ENCODE measurements around the gene SNX32. TPM values are rescaled to one million over a fixed set of nuclear protein-coding genes. Genes with fewer than 3 reads are reported as not detected.

SNX32 gene
- total and polyA plus RNA-seq, 9 of the 15 experiments (the other 6 are each of a cell fraction or from before 2014, with no cell fraction given): 0.03 TPM; not detected in 7

GRCh38 chr11:65856689-65857499, 23.1 kb downstream of the SNX32 start (continued):
- TF ChIP-seq HNRNPH1 (optimal IDR thresholded peaks at IDR 0.05; ENCODE audit: low read depth, low read length) (no peak), RHOXF2B (CRISPR knock-in tag; conservative IDR thresholded peaks at IDR 0.05) (no peak), SP1 (CRISPR knock-in tag; IDR thresholded peaks at IDR 0.05) (peak; percentile 91), HMBOX1 (IDR thresholded peaks at IDR 0.05) (no peak), MXI1 (IDR thresholded peaks at IDR 0.05; ENCODE audit: low read depth, low read length) (peak; percentile 77; the same call in 1 of the 2 replicates), ZNF512 (tag; IDR thresholded peaks at IDR 0.05) (no peak), POLR3G (IDR thresholded peaks at IDR 0.05; ENCODE audit: extremely low read depth, insufficient read length, insufficient replicate concordance) (no peak), ZBTB26 (CRISPR knock-in tag; IDR thresholded peaks at IDR 0.05) (no peak), PRPF4 (IDR thresholded peaks at IDR 0.05; ENCODE audit: insufficient read depth, low read depth, low read length, poor library complexity, severe bottlenecking) (peak; percentile 90), DIDO1 (tag; IDR thresholded peaks at IDR 0.05; ENCODE audit: low read depth) (no peak)
- TF ChIP-seq, protein P1, sequence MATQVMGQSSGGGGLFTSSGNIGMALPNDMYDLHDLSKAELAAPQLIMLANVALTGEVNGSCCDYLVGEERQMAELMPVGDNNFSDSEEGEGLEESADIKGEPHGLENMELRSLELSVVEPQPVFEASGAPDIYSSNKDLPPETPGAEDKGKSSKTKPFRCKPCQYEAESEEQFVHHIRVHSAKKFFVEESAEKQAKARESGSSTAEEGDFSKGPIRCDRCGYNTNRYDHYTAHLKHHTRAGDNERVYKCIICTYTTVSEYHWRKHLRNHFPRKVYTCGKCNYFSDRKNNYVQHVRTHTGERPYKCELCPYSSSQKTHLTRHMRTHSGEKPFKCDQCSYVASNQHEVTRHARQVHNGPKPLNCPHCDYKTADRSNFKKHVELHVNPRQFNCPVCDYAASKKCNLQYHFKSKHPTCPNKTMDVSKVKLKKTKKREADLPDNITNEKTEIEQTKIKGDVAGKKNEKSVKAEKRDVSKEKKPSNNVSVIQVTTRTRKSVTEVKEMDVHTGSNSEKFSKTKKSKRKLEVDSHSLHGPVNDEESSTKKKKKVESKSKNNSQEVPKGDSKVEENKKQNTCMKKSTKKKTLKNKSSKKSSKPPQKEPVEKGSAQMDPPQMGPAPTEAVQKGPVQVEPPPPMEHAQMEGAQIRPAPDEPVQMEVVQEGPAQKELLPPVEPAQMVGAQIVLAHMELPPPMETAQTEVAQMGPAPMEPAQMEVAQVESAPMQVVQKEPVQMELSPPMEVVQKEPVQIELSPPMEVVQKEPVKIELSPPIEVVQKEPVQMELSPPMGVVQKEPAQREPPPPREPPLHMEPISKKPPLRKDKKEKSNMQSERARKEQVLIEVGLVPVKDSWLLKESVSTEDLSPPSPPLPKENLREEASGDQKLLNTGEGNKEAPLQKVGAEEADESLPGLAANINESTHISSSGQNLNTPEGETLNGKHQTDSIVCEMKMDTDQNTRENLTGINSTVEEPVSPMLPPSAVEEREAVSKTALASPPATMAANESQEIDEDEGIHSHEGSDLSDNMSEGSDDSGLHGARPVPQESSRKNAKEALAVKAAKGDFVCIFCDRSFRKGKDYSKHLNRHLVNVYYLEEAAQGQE (IDR thresholded peaks at IDR 0.05; ENCODE audit: borderline replicate concordance): peak; percentile 47; the same call in 1 of the 2 replicates
- TF ChIP-seq, protein P1 (CRISPR knock-in tag; IDR thresholded peaks at IDR 0.05; ENCODE audit: low read depth): no peak
- TF ChIP-seq, protein P2, sequence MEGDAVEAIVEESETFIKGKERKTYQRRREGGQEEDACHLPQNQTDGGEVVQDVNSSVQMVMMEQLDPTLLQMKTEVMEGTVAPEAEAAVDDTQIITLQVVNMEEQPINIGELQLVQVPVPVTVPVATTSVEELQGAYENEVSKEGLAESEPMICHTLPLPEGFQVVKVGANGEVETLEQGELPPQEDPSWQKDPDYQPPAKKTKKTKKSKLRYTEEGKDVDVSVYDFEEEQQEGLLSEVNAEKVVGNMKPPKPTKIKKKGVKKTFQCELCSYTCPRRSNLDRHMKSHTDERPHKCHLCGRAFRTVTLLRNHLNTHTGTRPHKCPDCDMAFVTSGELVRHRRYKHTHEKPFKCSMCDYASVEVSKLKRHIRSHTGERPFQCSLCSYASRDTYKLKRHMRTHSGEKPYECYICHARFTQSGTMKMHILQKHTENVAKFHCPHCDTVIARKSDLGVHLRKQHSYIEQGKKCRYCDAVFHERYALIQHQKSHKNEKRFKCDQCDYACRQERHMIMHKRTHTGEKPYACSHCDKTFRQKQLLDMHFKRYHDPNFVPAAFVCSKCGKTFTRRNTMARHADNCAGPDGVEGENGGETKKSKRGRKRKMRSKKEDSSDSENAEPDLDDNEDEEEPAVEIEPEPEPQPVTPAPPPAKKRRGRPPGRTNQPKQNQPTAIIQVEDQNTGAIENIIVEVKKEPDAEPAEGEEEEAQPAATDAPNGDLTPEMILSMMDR (IDR thresholded peaks at IDR 0.05 in 2 of 3, conservative IDR thresholded peaks at IDR 0.05 in 1 of 3; ENCODE audit: insufficient read depth in 2 of 3, low read depth in 1 of 3, low read length in 3 of 3): no peak
